Fibroblast of lung (primary cell): ENCODE measurements around the gene CCDC85A. TPM values are rescaled to one million over a fixed set of nuclear protein-coding genes. Genes with fewer than 3 reads are reported as not detected.

Experiments used
- DNase-seq, 2 donors: peaks; one replicate each; pipeline versions ENCODE4 v3.0.0 to v3.0.0-alpha.2; 2010; ENCODE audit warnings: low read depth in 2 of 2
- H2AFZ ChIP-seq: 2 replicates; pipeline ENCODE4 v1.5.1; 2012; ENCODE audit warnings: low read length, control low read depth, inconsistent platforms
- H3K27ac ChIP-seq: 2 replicates; pipeline ENCODE4 v1.5.1; 2011; ENCODE audit warnings: low read length, control low read depth; ENCODE audit not compliant: insufficient read depth
- H3K27me3 ChIP-seq: 2 replicates; pipeline ENCODE4 v1.5.1; 2011; ENCODE audit warnings: mild to moderate bottlenecking, low read length; ENCODE audit not compliant: control insufficient read depth, insufficient read depth
- H3K36me3 ChIP-seq: 2 replicates; pipeline ENCODE4 v1.5.1; 2011; ENCODE audit warnings: low read length; ENCODE audit not compliant: control insufficient read depth, insufficient read depth
- H3K4me1 ChIP-seq: 2 replicates; pipeline ENCODE4 v1.5.1; 2011; ENCODE audit warnings: low read length; ENCODE audit not compliant: control insufficient read depth, insufficient read depth; ENCODE audit errors: extremely low read depth
- H3K4me2 ChIP-seq: 2 replicates; pipeline ENCODE4 v1.5.1; 2011; ENCODE audit warnings: low read length, control low read depth; ENCODE audit not compliant: insufficient read depth; ENCODE audit errors: extremely low read depth
- H3K4me3 ChIP-seq, 4 experiments: fragments of 200-600 bp in 1 of 4; sonication (generic) in 1 of 4; replicated peaks in 1 of 4; 2 replicates each; pipeline ENCODE4 v1.5.1; 2011 to 2016; ENCODE audit warnings: low read length in 4 of 4, low read depth in 3 of 4, mild to moderate bottlenecking in 3 of 4, control low read depth in 2 of 4, inconsistent platforms in 1 of 4, mixed read lengths in 1 of 4; ENCODE audit not compliant: insufficient read depth in 1 of 4; ENCODE audit errors: control extremely low read depth in 1 of 4
- H3K79me2 ChIP-seq: 2 replicates; pipeline ENCODE4 v1.5.1; 2012; ENCODE audit warnings: mild to moderate bottlenecking, low read length, inconsistent platforms; ENCODE audit not compliant: control insufficient read depth, insufficient read depth
- H3K9ac ChIP-seq: 2 replicates; pipeline ENCODE4 v1.5.1; 2011; ENCODE audit warnings: mild to moderate bottlenecking, low read length, control low read depth; ENCODE audit not compliant: insufficient read depth
- H3K9me3 ChIP-seq: 2 replicates; pipeline ENCODE4 v1.5.1; 2012; ENCODE audit warnings: low read depth, low read length; ENCODE audit not compliant: control insufficient read depth, insufficient read depth
- H4K20me1 ChIP-seq: 2 replicates; pipeline ENCODE4 v1.5.1; 2011; ENCODE audit warnings: low read length; ENCODE audit not compliant: control insufficient read depth, insufficient read depth; ENCODE audit errors: extremely low read depth
- EZH2 ChIP-seq: IDR thresholded peaks from 2 replicates; pipeline ENCODE4 v1.5.1; 2012; ENCODE audit warnings: low read length, control low read depth, mild to moderate bottlenecking; ENCODE audit errors: missing control alignments
- polyA plus RNA-seq, 2 donors: library from polyadenylated mRNA; depleted of rRNA in 1 of 2; stranded (reverse) in 1 of 2; unstranded in 1 of 2; fragments of >200 nt; gene quantifications; 2 replicates each; pipeline ENCODE4 v1.2.1, GENCODE V29; 2011 to 2012; ENCODE audit warnings: missing spikeins in 1 of 2
- total RNA-seq: library from RNA; depleted of rRNA; stranded (reverse); fragments of >200 nt; gene quantifications from 2 replicates; pipeline ENCODE4 v1.2.1, GENCODE V29; 2014
- TF ChIP-seq, protein P1 (sequence below), 2 donors: IDR thresholded peaks in 1 of 2; conservative IDR thresholded peaks in 1 of 2; 1 replicate in 1 of 2; 2 replicates in 1 of 2; pipeline ENCODE4 v1.5.1; 2011 to 2012; ENCODE audit warnings: low read length in 2 of 2, control low read depth in 1 of 2, inconsistent platforms in 1 of 2, low read depth in 1 of 2, mild to moderate bottlenecking in 1 of 2

The CCDC85A gene
- total and polyA plus RNA-seq, 2 donors (not counting 1 experiment from before 2014, with no cell fraction given) = 0.03 TPM; not detected in 1

DNA sequence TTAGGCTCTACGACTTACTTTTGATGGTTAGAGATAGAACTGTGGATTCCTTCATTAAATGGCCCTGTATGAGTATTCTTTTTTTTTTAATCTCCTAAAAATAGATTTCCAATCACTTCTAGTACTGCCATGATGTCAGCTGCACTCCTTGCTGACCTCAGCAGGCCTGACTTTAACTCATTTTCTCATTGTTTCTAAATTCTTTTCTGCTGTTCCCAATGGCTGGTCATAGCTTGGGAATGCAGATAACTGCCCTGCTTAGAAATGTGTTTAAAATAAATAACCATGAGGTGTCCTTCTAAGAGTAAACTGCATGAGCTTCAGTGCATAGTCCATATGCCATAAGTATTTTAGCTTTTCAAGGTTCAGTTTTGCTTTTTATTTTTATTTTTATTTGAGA is 15.7 kb downstream of the CCDC85A start:
- H3K27ac ChIP-seq = no peak overlapping the region

DNA sequence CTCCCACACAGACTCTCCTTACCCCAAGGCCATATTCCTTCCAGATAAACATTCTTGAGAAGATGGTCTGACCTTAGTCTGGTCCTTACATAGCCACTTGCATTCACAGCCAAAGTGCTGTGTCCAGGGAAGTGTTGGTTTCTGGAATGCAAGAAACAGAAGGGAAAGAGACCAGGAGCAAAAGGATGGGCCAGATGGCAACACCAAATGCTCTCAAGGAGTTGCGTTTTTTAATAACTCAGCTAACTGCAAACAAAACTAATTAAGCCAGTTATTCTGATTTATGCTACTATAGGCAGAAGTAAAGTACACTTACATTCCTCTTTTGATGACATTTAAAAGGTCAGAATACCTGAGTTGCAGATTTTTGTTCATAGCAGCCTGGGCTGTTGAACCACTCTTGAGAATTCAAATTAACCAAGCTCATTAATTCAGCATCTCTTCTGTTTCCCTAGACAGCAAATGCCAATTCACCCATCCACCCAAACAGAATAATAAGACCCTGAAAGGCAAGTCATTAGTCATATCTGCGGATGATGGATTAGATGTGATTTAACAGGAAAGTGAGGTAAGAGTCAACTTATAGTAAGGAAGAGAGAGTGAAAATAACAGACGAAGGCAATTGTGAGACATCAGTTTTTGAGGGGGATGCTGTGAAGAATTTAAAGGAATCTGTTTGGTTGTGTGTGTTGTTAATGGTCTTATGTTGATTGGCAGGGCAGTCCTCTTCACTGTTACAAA is 18.8 kb downstream of the CCDC85A start:
- H3K9ac ChIP-seq = no peak overlapping the region
- H3K27ac ChIP-seq = no peak overlapping the region
- H3K9me3 ChIP-seq = no peaks in the 10 kb centered on the region
- H3K36me3 ChIP-seq = no peaks in the 10 kb centered on the region
- H3K4me1 ChIP-seq = no peaks in the 10 kb centered on the region
- no peaks in the 10 kb centered on the region for H3K27me3 ChIP-seq
- no peak overlapping the region for H2AFZ ChIP-seq
- no peak overlapping the region for H3K4me2 ChIP-seq
- no peak overlapping the region for H3K4me3 ChIP-seq
- H3K79me2 ChIP-seq = no peaks in the 10 kb centered on the region
- DNase-seq = peak in 1 of 2 donors; percentile 55
- no peaks in the 10 kb centered on the region for H4K20me1 ChIP-seq
- TF ChIP-seq EZH2 = no peak
- TF ChIP-seq, protein P1, sequence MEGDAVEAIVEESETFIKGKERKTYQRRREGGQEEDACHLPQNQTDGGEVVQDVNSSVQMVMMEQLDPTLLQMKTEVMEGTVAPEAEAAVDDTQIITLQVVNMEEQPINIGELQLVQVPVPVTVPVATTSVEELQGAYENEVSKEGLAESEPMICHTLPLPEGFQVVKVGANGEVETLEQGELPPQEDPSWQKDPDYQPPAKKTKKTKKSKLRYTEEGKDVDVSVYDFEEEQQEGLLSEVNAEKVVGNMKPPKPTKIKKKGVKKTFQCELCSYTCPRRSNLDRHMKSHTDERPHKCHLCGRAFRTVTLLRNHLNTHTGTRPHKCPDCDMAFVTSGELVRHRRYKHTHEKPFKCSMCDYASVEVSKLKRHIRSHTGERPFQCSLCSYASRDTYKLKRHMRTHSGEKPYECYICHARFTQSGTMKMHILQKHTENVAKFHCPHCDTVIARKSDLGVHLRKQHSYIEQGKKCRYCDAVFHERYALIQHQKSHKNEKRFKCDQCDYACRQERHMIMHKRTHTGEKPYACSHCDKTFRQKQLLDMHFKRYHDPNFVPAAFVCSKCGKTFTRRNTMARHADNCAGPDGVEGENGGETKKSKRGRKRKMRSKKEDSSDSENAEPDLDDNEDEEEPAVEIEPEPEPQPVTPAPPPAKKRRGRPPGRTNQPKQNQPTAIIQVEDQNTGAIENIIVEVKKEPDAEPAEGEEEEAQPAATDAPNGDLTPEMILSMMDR (conservative IDR thresholded peaks at IDR 0.05 in 1 of 2, IDR thresholded peaks at IDR 0.05 in 1 of 2; ENCODE audit: low read depth in 1 of 2, low read length in 2 of 2) = no peak

More for the DNA sequence above, 15.7 kb downstream of the CCDC85A start:
- no peaks in the 10 kb centered on the region for H3K9me3 ChIP-seq
- H3K4me1 ChIP-seq = no peaks in the 10 kb centered on the region
- no peak overlapping the region for H2AFZ ChIP-seq
- H3K27me3 ChIP-seq = no peaks in the 10 kb centered on the region
- H4K20me1 ChIP-seq = no peaks in the 10 kb centered on the region
- TF ChIP-seq, protein P1 (conservative IDR thresholded peaks at IDR 0.05 in 1 of 2, IDR thresholded peaks at IDR 0.05 in 1 of 2; ENCODE audit: low read depth in 1 of 2, low read length in 2 of 2) = no peak
- TF ChIP-seq EZH2 = no peak
- no peak overlapping the region for H3K4me2 ChIP-seq
- H3K9ac ChIP-seq = no peak overlapping the region
- peak in 1 of 2 donors; percentile 91 for DNase-seq
- H3K79me2 ChIP-seq = no peaks in the 10 kb centered on the region
- no peak overlapping the region for H3K4me3 ChIP-seq
- no peaks in the 10 kb centered on the region for H3K36me3 ChIP-seq

DNA sequence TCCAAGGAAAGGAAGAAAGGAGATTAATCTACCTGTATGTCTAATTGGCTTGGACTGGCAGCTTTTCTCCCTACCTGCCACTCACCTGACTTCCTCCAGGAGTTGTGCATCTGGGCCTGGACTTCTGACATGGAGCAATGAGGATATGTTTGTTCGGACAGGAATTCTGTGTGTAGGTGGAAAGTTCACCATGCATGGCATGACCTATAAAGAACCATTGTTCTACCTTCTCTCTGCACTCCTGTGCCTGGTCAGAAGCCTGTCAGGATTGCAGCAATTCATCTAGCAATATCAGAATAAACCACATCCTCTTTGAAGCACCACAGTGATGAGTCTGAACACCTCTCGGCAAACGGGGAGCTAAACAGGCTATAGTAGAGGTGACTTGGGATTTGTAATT is 20.8 kb downstream of the CCDC85A start:
- DNase-seq = no peak
- no peak overlapping the region for H3K4me3 ChIP-seq
- no peaks in the 10 kb centered on the region for H3K79me2 ChIP-seq
- H3K9me3 ChIP-seq = no peaks in the 10 kb centered on the region
- H3K36me3 ChIP-seq = no peaks in the 10 kb centered on the region
- no peak overlapping the region for H3K4me2 ChIP-seq
- no peak overlapping the region for H3K9ac ChIP-seq
- no peak overlapping the region for H2AFZ ChIP-seq
- no peaks in the 10 kb centered on the region for H4K20me1 ChIP-seq
- TF ChIP-seq, protein P1 (conservative IDR thresholded peaks at IDR 0.05 in 1 of 2, IDR thresholded peaks at IDR 0.05 in 1 of 2; ENCODE audit: low read depth in 1 of 2, low read length in 2 of 2) = no peak
- TF ChIP-seq EZH2 = no peak
- H3K27ac ChIP-seq = no peak overlapping the region
- no peaks in the 10 kb centered on the region for H3K4me1 ChIP-seq
- H3K27me3 ChIP-seq = no peaks in the 10 kb centered on the region
